ENCODE data around the gene GBE1.

- TF ChIP-seq CTCF (IDR thresholded peaks at IDR 0.05; ENCODE audit: low read length) (no peak), EZH2 (optimal IDR thresholded peaks at IDR 0.05; ENCODE audit: low read depth, low read length) (no peak)
Observed at GRCh38 chr3:81443457-81443782, 318.0 kb downstream of the GBE1 start.

Measured in MM.1S (cell line).